Testis (tissue), 2 donors: ENCODE results near the gene HAUS7.

Source experiments
- CTCF ChIP-seq, 3 experiments: fragments of 450-650 bp in 2 of 3; fragments of 200-600 bp in 1 of 3; sonication (generic) in 1 of 3; IDR thresholded peaks; one replicate each; pipeline ENCODE4 v1.5.1; 2016 to 2019; ENCODE audit warnings: antibody characterized with exemption in 3 of 3, mild to moderate bottlenecking in 2 of 3, moderate library complexity in 1 of 3
- POLR2A ChIP-seq: fragments of 450-650 bp; IDR thresholded peaks from one replicate; pipeline ENCODE4 v1.6.1; 2017; ENCODE audit warnings: antibody characterized with exemption, mild to moderate bottlenecking, moderate library complexity

GRCh38 chrX:153498453-153498852 lies 28.1 kb upstream of the HAUS7 start:
- TF ChIP-seq CTCF (IDR thresholded peaks at IDR 0.05): no peak
- TF ChIP-seq POLR2A: no peak
